Adrenal gland (tissue), 5 donors: ENCODE measurements around the gene FARP1.

ENCODE experiments used
- POLR2A ChIP-seq, 2 donors: fragments of 450-650 bp; IDR thresholded peaks; one replicate each; pipeline ENCODE4 v1.6.1; 2017; ENCODE audit warnings: antibody characterized with exemption in 2 of 2, mild to moderate bottlenecking in 2 of 2, moderate library complexity in 1 of 2
- TF ChIP-seq, protein P1 (sequence below), 6 experiments: fragments of 450-650 bp in 4 of 6; fragments of 200-600 bp in 2 of 6; sonication (generic) in 1 of 6; IDR thresholded peaks; 1 replicate in 5 of 6; 2 replicates in 1 of 6; pipeline versions ENCODE4 v1.5.1 to v1.8.0; 2016 to 2021; ENCODE audit warnings: antibody characterized with exemption in 6 of 6, mild to moderate bottlenecking in 2 of 6, moderate library complexity in 1 of 6
- donor health status: DM: no; HTN: no; CAD: no.

DNA sequence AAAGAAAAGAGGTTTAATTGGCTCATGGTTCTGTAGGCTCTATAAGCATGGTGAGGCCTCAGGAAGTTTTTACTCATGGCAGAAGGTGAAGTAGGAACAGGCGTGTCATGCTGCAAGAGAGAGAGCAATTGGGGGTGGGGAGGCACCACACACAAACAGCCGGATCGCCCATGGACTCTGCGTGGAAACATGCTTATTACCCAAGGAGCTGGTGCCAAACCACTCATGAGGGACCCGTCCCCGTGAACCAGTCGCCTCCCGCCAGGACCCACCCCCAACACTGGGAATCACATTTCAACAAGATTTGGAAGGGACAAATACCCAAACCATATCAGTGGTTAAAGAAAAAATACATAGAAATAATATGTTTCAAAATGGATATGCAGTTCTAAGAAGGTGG lies 208.7 kb downstream of the FARP1 start:
- TF ChIP-seq POLR2A (IDR thresholded peaks at IDR 0.05) = no peak
- TF ChIP-seq, protein P1, sequence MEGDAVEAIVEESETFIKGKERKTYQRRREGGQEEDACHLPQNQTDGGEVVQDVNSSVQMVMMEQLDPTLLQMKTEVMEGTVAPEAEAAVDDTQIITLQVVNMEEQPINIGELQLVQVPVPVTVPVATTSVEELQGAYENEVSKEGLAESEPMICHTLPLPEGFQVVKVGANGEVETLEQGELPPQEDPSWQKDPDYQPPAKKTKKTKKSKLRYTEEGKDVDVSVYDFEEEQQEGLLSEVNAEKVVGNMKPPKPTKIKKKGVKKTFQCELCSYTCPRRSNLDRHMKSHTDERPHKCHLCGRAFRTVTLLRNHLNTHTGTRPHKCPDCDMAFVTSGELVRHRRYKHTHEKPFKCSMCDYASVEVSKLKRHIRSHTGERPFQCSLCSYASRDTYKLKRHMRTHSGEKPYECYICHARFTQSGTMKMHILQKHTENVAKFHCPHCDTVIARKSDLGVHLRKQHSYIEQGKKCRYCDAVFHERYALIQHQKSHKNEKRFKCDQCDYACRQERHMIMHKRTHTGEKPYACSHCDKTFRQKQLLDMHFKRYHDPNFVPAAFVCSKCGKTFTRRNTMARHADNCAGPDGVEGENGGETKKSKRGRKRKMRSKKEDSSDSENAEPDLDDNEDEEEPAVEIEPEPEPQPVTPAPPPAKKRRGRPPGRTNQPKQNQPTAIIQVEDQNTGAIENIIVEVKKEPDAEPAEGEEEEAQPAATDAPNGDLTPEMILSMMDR (IDR thresholded peaks at IDR 0.05) = no peak
